Erythroblast (primary cell): Measurements from ENCODE around the gene LRR1.

Source experiments
- GATA1 ChIP-seq: IDR thresholded peaks from 2 replicates; pipeline ENCODE4 v1.6.1; 2011; ENCODE audit warnings: low read depth, mild to moderate bottlenecking, control low read depth, low read length, moderate library complexity
- POLR2A ChIP-seq: IDR thresholded peaks from 2 replicates; pipeline ENCODE4 v1.6.1; 2011; ENCODE audit warnings: mild to moderate bottlenecking, low read length

DNA sequence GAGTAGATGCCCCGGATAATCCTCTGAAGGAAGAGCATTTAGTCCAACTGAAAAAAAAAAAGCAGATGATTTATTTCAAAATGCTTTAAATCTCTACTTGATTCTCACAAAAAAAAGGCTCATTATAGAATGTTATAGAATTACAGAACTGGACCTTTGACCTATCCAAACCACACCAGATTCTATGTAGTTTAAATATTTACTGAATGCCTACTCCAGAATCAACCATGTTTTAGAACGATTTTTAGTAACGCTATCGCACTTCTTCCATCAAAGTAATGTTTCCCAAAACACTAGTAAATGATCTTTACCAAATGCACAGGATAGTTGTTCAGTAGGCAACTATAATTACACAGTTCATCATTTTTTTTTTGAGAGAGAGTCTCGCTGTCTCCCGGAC lies 15.1 kb upstream of the LRR1 start:
- TF ChIP-seq POLR2A (no peak), GATA1 (no peak)
